ENCODE data around the gene PDLIM7. TPM values are rescaled to one million over a fixed set of nuclear protein-coding genes. Genes with fewer than 3 reads are reported as not detected.

Gene PDLIM7
- total and polyA plus RNA-seq, 10 of the 15 experiments (the other 5 are each of a cell fraction or from before 2014, with no cell fraction given): 0.82 to 36.6 (median 19.3) TPM

DNA sequence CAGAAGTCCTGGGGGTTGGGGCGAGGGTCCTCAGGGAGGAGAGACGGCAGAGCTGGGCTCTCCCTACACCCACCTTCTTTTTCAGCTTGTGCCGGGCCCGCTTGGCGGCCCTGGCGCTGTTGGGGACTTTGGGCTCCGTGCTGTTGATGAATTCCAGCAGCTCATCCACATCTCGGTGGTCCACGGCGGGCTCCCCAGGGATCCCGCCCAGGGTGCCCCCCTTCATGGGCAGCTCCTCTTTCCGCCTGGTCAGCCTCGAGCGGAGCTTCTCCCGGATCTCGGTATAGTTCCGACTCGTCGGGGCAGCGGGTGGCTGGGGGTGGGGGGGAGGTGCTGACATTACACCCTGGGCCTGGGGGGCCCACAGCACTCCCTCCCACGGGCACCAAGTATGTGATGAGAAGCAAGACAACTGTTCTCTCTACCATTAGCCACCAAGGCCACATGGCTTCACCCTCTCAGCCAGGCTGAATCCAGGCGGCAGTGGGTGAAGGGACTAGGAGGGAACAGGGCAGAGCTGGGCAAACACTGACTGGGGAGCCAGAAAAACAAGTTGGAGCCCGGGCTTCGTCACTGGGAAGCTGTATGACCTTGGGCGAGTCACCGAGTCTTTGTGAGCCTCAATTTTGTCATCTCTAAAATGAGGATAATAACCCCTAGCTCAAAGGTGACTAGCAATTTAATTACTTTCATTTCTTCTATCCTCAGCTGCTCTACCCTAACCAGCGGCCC lies 34.0 kb upstream of the PDLIM7 start:
- no peak for DNase-seq (ENCODE audit: low read depth, low spot score)
- Histone ChIP-seq H3K79me2 (ENCODE audit: control insufficient read depth, insufficient read depth, low read length) (no peaks in the 10 kb centered on the region), H2AFZ (ENCODE audit: control insufficient read depth, low read depth, low read length) (no peak overlapping the region), H3K27me3 (replicated peaks in 1 of 2; ENCODE audit: control insufficient read depth in 2 of 2, insufficient read depth in 2 of 2, low read length in 1 of 2) (no peaks in the 10 kb centered on the region), H3K4me1 (ENCODE audit: control insufficient read depth, insufficient read depth, low read length) (no peaks in the 10 kb centered on the region), H3K4me2 (ENCODE audit: control insufficient read depth, insufficient read depth) (no peak overlapping the region), H3K27ac (ENCODE audit: control insufficient read depth, insufficient read depth) (no peak overlapping the region), H3K9ac (ENCODE audit: control insufficient read depth, insufficient read depth, low read length) (no peak overlapping the region), H4K20me1 (ENCODE audit: control insufficient read depth, insufficient read depth) (no peaks in the 10 kb centered on the region), H3K4me3 (no peak overlapping the region), H3K36me3 (ENCODE audit: control insufficient read depth in 2 of 2, insufficient read depth in 2 of 2, low read length in 1 of 2) (peaks cover 7 to 24% of the 10 kb centered on the region in 2 experiments; a peak in 3 of 4 replicates), H3K9me3 (replicated peaks; ENCODE audit: control insufficient read depth, insufficient read depth, low read length) (no peaks in the 10 kb centered on the region)
- in situ Hi-C loops (cut with MboI): no loop called here
- ChIA-PET RAD21 (ENCODE audit: unreplicated experiment) (no interaction called here), CTCF (interaction anchor here (1.2 to 1.3 kb wide), 2 partner anchors 10 to 24 kb away, joined by 3 to 4 read pairs; no protein-coding TSS in a partner anchor), SMC1A (ENCODE audit: uncharacterized antibody, unreplicated experiment) (no interaction called here), POLR2A (interaction anchor here (1.0 kb wide), 1 partner anchor 9 kb away, joined by 3 read pairs; no protein-coding TSS in a partner anchor)
- TF ChIP-seq SUZ12 (IDR thresholded peaks at IDR 0.05; ENCODE audit: unreplicated experiment): no peak
- no peak for TF ChIP-seq ZNF217 (IDR thresholded peaks at IDR 0.05)
- no peak for TF ChIP-seq BRCA1 (IDR thresholded peaks at IDR 0.05; ENCODE audit: low read depth, low read length)
- TF ChIP-seq ZNF274 (IDR thresholded peaks at IDR 0.05; ENCODE audit: insufficient read depth, insufficient read length): no peak
- TF ChIP-seq HDAC6 (IDR thresholded peaks at IDR 0.05; ENCODE audit: unreplicated experiment): no peak
- TF ChIP-seq FOXK2 (IDR thresholded peaks at IDR 0.05): no peak
- no peak for TF ChIP-seq NR2F1 (conservative IDR thresholded peaks at IDR 0.05)
- TF ChIP-seq ZZZ3 (IDR thresholded peaks at IDR 0.05; ENCODE audit: control insufficient read depth, insufficient read length, low read depth): no peak
- TF ChIP-seq, protein P1, sequence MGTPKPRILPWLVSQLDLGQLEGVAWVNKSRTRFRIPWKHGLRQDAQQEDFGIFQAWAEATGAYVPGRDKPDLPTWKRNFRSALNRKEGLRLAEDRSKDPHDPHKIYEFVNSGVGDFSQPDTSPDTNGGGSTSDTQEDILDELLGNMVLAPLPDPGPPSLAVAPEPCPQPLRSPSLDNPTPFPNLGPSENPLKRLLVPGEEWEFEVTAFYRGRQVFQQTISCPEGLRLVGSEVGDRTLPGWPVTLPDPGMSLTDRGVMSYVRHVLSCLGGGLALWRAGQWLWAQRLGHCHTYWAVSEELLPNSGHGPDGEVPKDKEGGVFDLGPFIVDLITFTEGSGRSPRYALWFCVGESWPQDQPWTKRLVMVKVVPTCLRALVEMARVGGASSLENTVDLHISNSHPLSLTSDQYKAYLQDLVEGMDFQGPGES (IDR thresholded peaks at IDR 0.05): no peak
- no peak for TF ChIP-seq POLR2A (IDR thresholded peaks at IDR 0.05; ENCODE audit: low read depth, low read length)
- TF ChIP-seq, protein P2, sequence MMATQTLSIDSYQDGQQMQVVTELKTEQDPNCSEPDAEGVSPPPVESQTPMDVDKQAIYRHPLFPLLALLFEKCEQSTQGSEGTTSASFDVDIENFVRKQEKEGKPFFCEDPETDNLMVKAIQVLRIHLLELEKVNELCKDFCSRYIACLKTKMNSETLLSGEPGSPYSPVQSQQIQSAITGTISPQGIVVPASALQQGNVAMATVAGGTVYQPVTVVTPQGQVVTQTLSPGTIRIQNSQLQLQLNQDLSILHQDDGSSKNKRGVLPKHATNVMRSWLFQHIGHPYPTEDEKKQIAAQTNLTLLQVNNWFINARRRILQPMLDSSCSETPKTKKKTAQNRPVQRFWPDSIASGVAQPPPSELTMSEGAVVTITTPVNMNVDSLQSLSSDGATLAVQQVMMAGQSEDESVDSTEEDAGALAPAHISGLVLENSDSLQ (IDR thresholded peaks at IDR 0.05): no peak
- no peak for TF ChIP-seq BMI1 (IDR thresholded peaks at IDR 0.05; ENCODE audit: borderline replicate concordance)
- TF ChIP-seq, protein P3, sequence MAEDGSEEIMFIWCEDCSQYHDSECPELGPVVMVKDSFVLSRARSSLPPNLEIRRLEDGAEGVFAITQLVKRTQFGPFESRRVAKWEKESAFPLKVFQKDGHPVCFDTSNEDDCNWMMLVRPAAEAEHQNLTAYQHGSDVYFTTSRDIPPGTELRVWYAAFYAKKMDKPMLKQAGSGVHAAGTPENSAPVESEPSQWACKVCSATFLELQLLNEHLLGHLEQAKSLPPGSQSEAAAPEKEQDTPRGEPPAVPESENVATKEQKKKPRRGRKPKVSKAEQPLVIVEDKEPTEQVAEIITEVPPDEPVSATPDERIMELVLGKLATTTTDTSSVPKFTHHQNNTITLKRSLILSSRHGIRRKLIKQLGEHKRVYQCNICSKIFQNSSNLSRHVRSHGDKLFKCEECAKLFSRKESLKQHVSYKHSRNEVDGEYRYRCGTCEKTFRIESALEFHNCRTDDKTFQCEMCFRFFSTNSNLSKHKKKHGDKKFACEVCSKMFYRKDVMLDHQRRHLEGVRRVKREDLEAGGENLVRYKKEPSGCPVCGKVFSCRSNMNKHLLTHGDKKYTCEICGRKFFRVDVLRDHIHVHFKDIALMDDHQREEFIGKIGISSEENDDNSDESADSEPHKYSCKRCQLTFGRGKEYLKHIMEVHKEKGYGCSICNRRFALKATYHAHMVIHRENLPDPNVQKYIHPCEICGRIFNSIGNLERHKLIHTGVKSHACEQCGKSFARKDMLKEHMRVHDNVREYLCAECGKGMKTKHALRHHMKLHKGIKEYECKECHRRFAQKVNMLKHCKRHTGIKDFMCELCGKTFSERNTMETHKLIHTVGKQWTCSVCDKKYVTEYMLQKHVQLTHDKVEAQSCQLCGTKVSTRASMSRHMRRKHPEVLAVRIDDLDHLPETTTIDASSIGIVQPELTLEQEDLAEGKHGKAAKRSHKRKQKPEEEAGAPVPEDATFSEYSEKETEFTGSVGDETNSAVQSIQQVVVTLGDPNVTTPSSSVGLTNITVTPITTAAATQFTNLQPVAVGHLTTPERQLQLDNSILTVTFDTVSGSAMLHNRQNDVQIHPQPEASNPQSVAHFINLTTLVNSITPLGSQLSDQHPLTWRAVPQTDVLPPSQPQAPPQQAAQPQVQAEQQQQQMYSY (CRISPR knock-in tag; IDR thresholded peaks at IDR 0.05): no peak
- no peak for TF ChIP-seq CHD2 (IDR thresholded peaks at IDR 0.05; ENCODE audit: borderline replicate concordance, low read depth, low read length)
- intact Hi-C loops (cut with micrococcal nuclease; ENCODE audit: unreplicated experiment): no loop called here
- no TSS peak for BruUV-seq (replicated peaks)
- WGBS (ENCODE audit: insufficient coverage, insufficient replicate concordance, low lambda C conversion rate, missing lambda C conversion rate): 94% methylated on average over 23 of the region's 27 CpGs
- FAIRE-seq: no peak
- ATAC-seq: no peak

All from GM12878 (cell line).